GM06990 (cell line): ENCODE measurements around the gene C22orf15.
A peak's percentile ranks its signal among the peaks of the same experiment; 100 is the strongest.

ENCODE experiments used
- DNase-seq: peaks from one replicate; pipeline ENCODE4 v3.0.0-alpha.2; 2011; ENCODE audit not compliant: insufficient read length; ENCODE audit errors: extremely low read depth
- H3K27me3 ChIP-seq: replicated peaks from 2 replicates; pipeline ENCODE4 v1.6.0; 2011; ENCODE audit warnings: low read length; ENCODE audit not compliant: control insufficient read depth, insufficient read depth
- H3K36me3 ChIP-seq: 2 replicates; pipeline ENCODE4 v1.5.1; 2011; ENCODE audit warnings: low read length; ENCODE audit not compliant: control insufficient read depth, insufficient read depth
- H3K4me3 ChIP-seq: replicated peaks from 2 replicates; pipeline ENCODE4 v1.5.1; 2011; ENCODE audit warnings: low read depth, mild to moderate bottlenecking, control low read depth, low read length
- CTCF ChIP-seq: IDR thresholded peaks from 2 replicates; pipeline ENCODE4 v1.5.1; 2011; ENCODE audit warnings: low read length, control low read depth, mild to moderate bottlenecking, inconsistent platforms; ENCODE audit not compliant: insufficient read depth, poor library complexity, severe bottlenecking

Gene C22orf15

GRCh38 chr22:23772649-23773473 is 10.1 kb downstream of the C22orf15 start, which contains the start of gene MMP11:
TSS of gene MMP11 (plus strand) at chr22:23772849. CDS start at chr22:23772871, 22 bp downstream.
- TF ChIP-seq CTCF: no peak
- Histone ChIP-seq H3K27me3 (no peaks in the 10 kb centered on the region; the same call in 1 of the 2 replicates), H3K4me3 (peak within 1 kb of the TSS; percentile 48), H3K36me3 (no peaks in the 10 kb centered on the region)
- DNase-seq: peak; percentile 54

GRCh38 chr22:23773483-23774113 is 10.8 kb downstream of the C22orf15 start:
- no peak for TF ChIP-seq CTCF
- H3K4me3 ChIP-seq: no peak overlapping the region
- no peaks in the 10 kb centered on the region for H3K36me3 ChIP-seq
- no peaks in the 10 kb centered on the region; the same call in 1 of the 2 replicates for H3K27me3 ChIP-seq
- DNase-seq: no peak

DNA sequence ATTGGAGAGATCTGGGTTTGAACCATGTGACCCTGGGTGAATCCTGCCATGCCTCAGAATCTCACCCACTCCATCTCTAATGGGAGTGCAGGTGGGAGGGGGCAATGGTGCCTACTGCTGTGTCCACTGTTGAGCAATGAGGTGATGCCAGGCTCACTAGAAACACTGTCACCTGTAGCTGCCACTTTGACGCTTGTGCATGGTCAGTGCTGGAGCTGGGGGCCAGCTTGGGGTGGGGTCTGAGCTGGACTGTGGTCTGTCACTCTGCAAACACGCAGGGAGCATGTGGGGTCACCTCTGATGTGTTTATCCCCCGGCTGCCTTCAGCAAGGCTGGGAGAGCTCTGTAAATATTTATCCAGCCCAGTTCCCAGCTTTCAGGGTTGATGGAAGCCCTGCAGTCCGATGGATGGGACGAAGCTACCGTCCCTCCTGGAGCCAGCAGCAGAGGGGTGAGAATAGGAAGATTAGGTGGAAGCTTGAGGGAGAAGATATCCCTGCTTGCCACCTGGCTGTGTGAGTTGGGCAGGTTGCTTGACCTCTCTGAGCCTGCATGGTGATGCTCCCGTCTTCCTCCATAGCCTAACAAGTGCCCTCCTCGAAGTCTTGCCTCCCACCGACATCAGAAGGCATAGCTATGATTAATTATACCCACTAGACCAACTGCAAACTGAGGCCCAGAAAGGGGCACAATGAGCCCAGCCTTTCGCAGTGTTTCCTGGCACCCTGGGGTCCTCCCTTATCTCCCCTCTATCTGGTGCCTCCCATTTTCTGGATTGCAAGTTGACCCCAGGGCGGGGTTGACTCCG is 11.5 kb downstream of the C22orf15 start:
- Histone ChIP-seq H3K27me3 (no peaks in the 10 kb centered on the region; the same call in 1 of the 2 replicates), H3K36me3 (no peaks in the 10 kb centered on the region), H3K4me3 (no peak overlapping the region)
- DNase-seq: no peak
- no peak for TF ChIP-seq CTCF

DNA sequence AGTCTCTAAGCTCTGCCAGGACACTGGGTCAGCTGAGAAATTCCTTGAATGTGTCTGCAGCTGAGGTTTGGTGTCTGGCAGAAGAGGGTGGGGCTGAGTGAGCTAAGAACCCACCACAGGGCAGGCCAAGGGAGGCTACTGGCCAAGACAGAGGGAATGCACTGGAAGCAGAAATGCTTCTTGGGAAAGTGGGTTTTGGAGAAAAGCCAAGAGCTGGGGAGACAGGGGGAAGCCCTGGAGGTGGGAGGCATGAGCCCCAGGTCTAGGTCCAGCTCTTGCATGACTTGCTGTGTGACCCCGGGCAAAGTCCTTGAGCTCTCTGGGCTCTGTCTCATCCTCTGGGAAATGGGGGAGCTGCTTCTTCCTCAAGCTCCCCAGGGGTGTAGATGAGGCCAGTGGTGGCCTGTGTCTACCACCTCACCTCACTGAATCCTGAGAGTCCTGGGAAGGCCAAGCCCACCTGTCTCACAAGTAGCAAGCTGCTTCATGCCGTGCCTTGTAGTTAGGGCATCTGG is 12.2 kb downstream of the C22orf15 start:
- Histone ChIP-seq H3K4me3 (no peak overlapping the region), H3K27me3 (no peaks in the 10 kb centered on the region; the same call in 1 of the 2 replicates), H3K36me3 (no peaks in the 10 kb centered on the region)
- no peak for TF ChIP-seq CTCF
- no peak for DNase-seq

DNA sequence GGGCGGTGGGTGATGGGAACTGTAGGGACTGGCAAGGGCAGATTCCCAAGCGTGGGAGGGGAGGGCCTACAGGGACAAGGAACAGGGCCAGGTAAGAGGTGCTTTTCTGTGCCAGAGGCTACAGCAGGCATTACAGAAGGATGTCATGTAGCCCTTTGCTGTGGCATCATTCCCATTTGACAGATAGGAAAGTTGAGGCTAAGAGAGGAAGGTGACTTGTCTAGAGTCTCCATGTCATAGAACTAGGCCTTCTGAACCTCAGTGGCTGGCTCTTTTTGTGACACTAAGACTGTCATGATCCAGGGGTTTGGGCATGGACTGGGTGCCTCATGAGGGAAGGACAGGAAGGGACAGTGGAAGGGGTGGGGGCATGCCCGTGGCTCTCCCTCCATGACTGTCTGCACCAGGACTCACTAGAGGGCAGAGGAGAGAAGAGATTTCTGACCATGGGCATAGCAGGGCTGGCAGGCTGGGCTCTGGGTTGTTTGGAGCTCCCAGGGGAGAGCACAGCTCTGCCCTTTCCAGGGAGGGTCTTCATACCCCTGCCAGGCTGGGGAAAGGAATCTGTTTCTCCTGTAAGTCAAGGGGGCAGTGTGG is 13.1 kb downstream of the C22orf15 start:
- Histone ChIP-seq H3K36me3 (no peaks in the 10 kb centered on the region), H3K4me3 (no peak overlapping the region), H3K27me3 (no peaks in the 10 kb centered on the region; the same call in 1 of the 2 replicates)
- DNase-seq: no peak
- TF ChIP-seq CTCF: no peak
